Ishikawa (cell line): ENCODE measurements around the gene CRB1.

Experiments
- CEBPB ChIP-seq: IDR thresholded peaks from 2 replicates; pipeline ENCODE4 v1.6.1; 2012
- CREB1 ChIP-seq: IDR thresholded peaks from 2 replicates; pipeline ENCODE4 v1.6.1; 2012; ENCODE audit warnings: low read depth
- EGR1 ChIP-seq: IDR thresholded peaks from 2 replicates; pipeline ENCODE4 v1.6.1; 2012
- EP300 ChIP-seq: IDR thresholded peaks from 2 replicates; pipeline ENCODE4 v1.6.1; 2012; ENCODE audit warnings: borderline replicate concordance
- FOXM1 ChIP-seq: IDR thresholded peaks from 2 replicates; pipeline ENCODE4 v1.6.1; 2012; ENCODE audit warnings: low read depth, borderline replicate concordance
- NFIC ChIP-seq: IDR thresholded peaks from 2 replicates; pipeline ENCODE4 v1.6.1; 2012
- RAD21 ChIP-seq: IDR thresholded peaks from 2 replicates; pipeline ENCODE4 v1.6.1; 2012; ENCODE audit warnings: low read depth
- TAF1 ChIP-seq: IDR thresholded peaks from 2 replicates; pipeline ENCODE4 v1.6.1; 2012; ENCODE audit warnings: low read depth, mild to moderate bottlenecking
- TCF12 ChIP-seq: IDR thresholded peaks from 2 replicates; pipeline ENCODE4 v1.6.1; 2012; ENCODE audit warnings: low read depth
- TEAD4 ChIP-seq: IDR thresholded peaks from 2 replicates; pipeline ENCODE4 v1.6.1; 2012
- YY1 ChIP-seq: IDR thresholded peaks from 2 replicates; pipeline ENCODE4 v1.6.1; 2012; ENCODE audit warnings: low read depth
- ZBTB7A ChIP-seq: IDR thresholded peaks from 2 replicates; pipeline ENCODE4 v1.6.1; 2012; ENCODE audit warnings: low read depth
- TF ChIP-seq, protein P1 (sequence below): IDR thresholded peaks from 2 replicates; pipeline ENCODE4 v1.6.1; 2012
- TF ChIP-seq, protein P2 (sequence below): IDR thresholded peaks from 2 replicates; pipeline ENCODE4 v1.6.1; 2012; ENCODE audit warnings: low read depth, mild to moderate bottlenecking
- TF ChIP-seq, protein P3 (sequence below): IDR thresholded peaks from 2 replicates; pipeline ENCODE4 v1.6.1; 2012

The CRB1 gene

DNA sequence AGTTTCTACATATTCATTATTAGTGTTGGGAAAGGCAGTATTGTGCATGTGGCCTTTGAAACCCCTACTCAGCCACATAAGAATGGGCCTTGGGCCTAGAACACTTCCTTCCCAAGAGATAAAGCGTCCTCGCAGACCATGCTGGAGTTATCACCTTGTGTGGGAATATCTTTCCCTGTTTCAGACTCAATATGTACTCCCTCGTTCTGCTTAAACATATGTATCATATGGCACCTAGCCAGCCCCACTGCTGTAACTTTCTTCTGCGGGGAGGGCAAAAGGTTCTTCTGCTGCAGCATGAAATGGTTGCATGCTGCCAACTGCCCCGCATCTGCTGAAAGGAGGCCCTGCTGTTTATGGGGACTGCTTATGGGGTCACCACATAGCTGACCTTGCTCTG, 92.0 kb downstream of the CRB1 start:
- no peak for TF ChIP-seq EGR1
- TF ChIP-seq YY1 = no peak
- TF ChIP-seq, protein P1, sequence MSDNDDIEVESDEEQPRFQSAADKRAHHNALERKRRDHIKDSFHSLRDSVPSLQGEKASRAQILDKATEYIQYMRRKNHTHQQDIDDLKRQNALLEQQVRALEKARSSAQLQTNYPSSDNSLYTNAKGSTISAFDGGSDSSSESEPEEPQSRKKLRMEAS = no peak
- TF ChIP-seq RAD21 = no peak
- TF ChIP-seq, protein P2, sequence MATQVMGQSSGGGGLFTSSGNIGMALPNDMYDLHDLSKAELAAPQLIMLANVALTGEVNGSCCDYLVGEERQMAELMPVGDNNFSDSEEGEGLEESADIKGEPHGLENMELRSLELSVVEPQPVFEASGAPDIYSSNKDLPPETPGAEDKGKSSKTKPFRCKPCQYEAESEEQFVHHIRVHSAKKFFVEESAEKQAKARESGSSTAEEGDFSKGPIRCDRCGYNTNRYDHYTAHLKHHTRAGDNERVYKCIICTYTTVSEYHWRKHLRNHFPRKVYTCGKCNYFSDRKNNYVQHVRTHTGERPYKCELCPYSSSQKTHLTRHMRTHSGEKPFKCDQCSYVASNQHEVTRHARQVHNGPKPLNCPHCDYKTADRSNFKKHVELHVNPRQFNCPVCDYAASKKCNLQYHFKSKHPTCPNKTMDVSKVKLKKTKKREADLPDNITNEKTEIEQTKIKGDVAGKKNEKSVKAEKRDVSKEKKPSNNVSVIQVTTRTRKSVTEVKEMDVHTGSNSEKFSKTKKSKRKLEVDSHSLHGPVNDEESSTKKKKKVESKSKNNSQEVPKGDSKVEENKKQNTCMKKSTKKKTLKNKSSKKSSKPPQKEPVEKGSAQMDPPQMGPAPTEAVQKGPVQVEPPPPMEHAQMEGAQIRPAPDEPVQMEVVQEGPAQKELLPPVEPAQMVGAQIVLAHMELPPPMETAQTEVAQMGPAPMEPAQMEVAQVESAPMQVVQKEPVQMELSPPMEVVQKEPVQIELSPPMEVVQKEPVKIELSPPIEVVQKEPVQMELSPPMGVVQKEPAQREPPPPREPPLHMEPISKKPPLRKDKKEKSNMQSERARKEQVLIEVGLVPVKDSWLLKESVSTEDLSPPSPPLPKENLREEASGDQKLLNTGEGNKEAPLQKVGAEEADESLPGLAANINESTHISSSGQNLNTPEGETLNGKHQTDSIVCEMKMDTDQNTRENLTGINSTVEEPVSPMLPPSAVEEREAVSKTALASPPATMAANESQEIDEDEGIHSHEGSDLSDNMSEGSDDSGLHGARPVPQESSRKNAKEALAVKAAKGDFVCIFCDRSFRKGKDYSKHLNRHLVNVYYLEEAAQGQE = no peak
- no peak for TF ChIP-seq CREB1
- TF ChIP-seq TCF12 = no peak
- TF ChIP-seq ZBTB7A = no peak
- no peak for TF ChIP-seq TAF1
- no peak for TF ChIP-seq TEAD4
- no peak for TF ChIP-seq EP300
- TF ChIP-seq FOXM1 = no peak
- no peak for TF ChIP-seq CEBPB
- TF ChIP-seq, protein P3, sequence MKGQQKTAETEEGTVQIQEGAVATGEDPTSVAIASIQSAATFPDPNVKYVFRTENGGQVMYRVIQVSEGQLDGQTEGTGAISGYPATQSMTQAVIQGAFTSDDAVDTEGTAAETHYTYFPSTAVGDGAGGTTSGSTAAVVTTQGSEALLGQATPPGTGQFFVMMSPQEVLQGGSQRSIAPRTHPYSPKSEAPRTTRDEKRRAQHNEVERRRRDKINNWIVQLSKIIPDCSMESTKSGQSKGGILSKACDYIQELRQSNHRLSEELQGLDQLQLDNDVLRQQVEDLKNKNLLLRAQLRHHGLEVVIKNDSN = no peak
- TF ChIP-seq NFIC = no peak

DNA sequence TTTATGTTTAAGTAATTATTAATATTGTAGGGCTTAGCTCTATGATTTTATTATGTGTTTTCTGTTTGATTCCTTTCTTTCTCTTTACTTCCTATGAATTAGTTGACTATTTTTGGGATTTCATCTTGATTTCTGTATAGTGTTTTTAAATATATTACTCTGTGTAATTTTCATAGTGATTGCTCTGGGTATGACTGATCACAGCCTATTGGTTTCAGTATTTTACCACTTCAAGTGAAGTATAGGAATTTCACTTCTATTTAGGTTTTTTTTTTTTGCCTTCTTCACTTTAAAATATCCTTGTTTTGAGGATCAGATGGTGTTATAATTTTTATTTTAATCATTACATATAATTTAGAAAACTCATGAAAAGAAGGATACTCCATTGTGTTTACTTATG, 94.8 kb downstream of the CRB1 start:
- TF ChIP-seq, protein P1 = no peak
- no peak for TF ChIP-seq FOXM1
- TF ChIP-seq NFIC = no peak

DNA sequence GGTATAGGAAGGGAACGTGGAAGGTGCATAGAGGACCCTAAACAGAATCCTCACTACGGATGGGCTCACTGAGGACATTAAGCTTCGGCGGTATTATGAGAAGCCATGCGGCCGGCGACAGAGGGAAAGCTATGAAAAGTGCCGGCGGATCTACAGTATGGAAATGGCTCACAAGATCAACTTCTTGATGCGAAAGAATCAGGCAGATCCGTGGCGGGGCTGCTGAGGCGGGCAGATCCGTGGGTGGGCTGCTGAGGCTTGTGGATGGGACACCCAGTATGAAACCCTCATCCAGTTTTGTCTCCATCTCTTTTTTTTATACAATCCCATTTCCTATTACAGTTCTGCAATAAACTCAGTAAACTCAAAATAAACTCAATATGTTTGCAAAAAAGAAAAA, 95.8 kb downstream of the CRB1 start:
- no peak for TF ChIP-seq FOXM1
- no peak for TF ChIP-seq CEBPB
- TF ChIP-seq, protein P2 = no peak
- no peak for TF ChIP-seq NFIC
- TF ChIP-seq CREB1 = no peak
- TF ChIP-seq, protein P3 = no peak
- TF ChIP-seq YY1 = no peak
- no peak for TF ChIP-seq ZBTB7A
- no peak for TF ChIP-seq TAF1
- TF ChIP-seq EP300 = no peak
- no peak for TF ChIP-seq RAD21
- TF ChIP-seq TEAD4 = no peak
- no peak for TF ChIP-seq EGR1
- no peak for TF ChIP-seq TCF12

- TF ChIP-seq FOXM1 (no peak), ZBTB7A (no peak), YY1 (no peak), NFIC (no peak)
- TF ChIP-seq, protein P2 = no peak
These were observed 98.9 kb downstream of the CRB1 start for GRCh38 chr1:197366996-197367395.

DNA sequence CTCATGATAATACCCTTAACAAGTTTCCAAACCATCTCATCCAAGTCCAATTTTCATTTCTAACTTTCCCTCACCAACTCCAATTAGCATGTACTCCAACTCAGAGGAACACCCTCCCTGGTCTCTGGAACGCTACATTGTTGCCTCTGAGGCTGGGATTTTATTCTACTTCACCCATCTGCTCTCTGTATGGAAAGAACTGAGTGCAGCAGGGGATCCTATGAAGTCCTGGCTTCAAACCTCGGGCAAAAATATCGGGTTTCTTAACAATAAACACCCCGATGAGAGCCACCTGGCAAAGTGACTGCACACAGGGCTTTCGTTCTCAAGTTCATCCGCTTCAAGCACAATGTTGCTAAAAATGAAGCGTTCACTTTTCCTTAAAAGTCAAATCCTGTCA, 99.6 kb downstream of the CRB1 start:
- TF ChIP-seq TAF1 (no peak), ZBTB7A (no peak), CEBPB (no peak)
- TF ChIP-seq, protein P3 = no peak
- TF ChIP-seq, protein P2 = no peak
